ENCODE data around the gene PATJ.
"Not testable (repeated sequence)": the region's sequence is repeated elsewhere in the genome, so short reads cannot be mapped to it uniquely, and the experiment has no call there.

The PATJ gene

GRCh38 chr1:61749574-61749973 is 7.3 kb downstream of the PATJ start:
- no peak for DNase-seq

DNA sequence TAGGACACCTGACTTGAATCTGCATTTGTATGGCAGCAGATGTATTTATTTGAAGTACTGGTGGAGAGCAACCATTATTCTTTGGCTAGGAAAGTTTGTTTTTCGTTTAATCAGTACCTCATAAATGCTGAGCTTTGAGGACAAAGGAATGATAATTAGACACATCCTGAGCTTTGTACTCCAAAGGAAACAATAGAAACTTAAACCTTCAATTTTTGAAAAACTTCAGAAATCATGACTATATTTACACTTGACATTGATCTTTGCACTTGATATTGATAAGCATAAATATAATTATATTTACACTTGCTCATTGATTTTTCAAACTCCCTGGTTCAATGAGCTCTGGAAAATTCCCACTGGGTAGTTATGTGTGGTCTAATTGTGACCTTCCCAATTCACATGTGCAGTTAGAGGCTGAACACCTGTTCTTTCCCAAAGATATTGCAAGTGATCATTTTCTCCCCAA is 10.7 kb downstream of the PATJ start:
- DNase-seq, result no peak

DNA sequence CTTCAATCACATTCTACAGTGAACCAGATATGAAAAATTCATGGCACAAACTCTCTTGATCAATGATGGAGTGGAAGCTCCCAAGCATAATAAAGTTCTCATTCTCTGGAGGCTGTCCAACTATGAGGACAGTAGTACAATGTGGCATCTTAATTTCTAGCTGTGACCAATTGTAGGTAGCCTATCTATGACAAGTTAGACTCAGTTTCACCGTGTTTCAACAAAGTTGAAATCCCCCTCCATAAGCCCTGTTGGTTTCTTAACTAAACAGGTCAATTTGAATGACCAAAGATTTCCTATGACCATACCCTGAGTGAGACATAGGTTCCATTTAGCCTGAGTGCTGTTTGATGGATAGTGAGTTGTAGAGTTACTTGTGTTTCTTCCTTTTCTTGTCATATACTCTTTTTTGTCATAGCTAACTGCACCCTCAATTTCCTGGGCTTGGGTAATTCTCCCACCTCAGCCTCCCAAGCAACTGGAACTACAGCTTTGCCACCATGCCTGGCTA is 11.8 kb downstream of the PATJ start:
- DNase-seq, result no peak

DNA sequence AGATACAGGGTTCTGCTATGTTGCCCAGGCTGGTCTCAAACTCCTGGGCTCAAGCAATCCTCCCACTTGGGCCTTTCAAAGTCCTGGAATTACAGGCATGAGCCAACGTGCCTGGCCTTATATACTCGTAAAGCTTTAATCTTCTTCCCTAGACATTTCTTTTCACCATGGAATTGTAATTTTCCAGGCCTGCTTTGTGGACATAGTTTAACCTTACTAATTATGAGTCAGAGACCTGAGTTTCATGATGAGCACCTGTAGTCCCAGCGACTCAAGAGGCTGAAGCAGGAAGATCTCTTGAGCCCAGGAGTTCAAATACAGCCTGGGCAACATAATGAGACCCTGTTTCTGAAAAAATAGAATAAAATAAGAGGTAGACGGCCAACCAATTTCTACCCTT is 12.3 kb downstream of the PATJ start:
- DNase-seq, result no peak

DNA sequence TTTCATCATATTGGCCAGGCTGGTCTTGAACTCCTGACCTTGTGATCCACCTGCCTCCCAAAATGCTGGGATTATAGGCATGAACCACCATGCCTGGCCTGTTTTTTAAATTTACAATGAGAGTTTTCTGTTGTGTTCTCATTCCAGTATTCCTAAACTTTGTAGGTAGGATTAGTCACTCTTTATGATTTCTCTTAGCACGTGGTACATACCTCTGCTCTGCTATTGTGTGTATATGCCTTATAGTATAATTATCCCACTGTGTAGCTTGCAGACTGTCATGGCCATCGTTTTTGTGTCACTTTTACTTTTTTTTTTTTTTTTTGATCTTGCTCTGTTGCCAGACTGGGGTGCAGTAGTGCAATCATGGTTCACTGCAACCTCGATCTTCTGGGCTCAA is 14.5 kb downstream of the PATJ start:
- no peak for DNase-seq

DNA sequence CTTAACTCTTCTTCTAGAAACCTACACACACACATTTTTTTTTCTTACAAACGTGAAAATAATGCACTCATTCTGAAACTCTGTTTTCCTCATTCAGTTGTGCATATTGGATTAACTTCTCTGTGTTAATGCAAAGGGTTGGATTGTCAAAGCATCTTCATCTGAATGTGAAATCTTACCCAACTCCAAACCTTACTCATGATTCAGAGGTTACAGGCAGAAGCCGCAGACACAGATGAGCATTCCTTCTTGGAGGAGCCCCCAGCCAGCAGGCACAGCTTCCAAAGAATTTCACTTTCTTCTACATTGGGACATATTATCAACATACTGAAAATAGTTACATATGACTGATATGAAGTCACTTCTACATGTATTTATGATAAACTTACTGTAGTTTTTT is 15.7 kb downstream of the PATJ start:
- no peak for DNase-seq

GRCh38 chr1:61770131-61770530 is 27.9 kb downstream of the PATJ start:
- DNase-seq, result no peak

GRCh38 chr1:61776091-61776490 is 33.8 kb downstream of the PATJ start:
- DNase-seq, result no peak

- no peak for DNase-seq
Measured at GRCh38 chr1:61779231-61779630, 37.0 kb downstream of the PATJ start.

- DNase-seq, result no peak
Measured at GRCh38 chr1:61781151-61781550, 38.9 kb downstream of the PATJ start.

DNA sequence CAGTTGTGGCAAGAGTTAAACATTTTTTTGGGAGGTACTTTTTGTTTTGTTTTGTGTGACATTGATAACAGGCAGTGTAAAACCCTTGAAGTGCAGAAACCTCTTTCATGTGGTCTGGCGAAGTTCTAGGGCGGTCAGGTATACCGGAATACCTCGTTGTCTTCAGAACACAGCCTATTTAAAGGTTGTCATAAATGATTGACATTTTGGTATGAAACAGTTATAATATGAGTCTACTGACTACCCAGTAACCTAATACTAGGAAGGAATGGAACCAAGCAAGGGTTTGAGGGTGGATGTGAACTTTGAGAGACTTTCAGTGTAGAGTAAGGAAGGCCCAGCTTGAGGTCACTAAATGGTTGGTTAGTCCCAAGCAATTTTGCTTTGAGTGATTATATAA is 40.5 kb downstream of the PATJ start:
- no peak for DNase-seq

DNA sequence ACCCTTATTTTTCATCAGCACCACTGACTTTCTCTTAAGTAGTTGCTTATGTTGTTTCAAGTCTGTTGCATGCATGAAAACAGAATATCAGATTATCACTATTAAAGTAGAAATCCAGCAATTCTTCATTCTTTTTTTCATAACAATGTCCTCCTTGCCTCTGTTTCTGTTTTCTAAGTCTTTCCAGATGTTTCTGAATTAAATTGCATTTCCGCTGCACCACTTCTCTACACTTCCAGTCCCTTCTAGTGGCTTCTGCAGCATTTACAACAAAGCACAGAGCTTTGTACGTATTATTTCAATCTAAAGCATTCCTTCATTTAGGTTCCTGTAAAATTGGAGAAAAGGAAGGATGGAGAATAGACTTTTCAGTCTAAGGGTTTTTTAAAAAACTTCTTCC is 42.4 kb downstream of the PATJ start:
- DNase-seq, result no peak

DNA sequence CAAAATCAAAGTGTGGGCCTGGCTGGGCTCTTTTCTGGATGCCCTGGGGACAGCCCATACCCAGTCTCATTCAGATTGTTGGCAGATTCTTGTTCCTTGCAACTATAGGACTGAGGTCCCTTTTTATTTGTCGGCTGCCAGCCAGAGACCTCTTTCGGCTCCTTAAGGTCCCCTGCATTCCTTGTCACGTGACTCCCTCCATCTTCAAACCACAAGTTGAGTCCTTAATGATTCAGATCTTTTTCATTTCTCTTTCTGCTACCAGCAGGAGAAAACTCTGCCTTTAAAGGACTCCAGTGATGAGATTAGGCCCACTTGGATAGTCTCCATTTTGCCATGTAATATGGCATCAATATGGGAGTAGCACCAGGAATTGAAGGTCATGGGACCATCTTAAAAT is 48.6 kb downstream of the PATJ start:
- no peak for DNase-seq

DNA sequence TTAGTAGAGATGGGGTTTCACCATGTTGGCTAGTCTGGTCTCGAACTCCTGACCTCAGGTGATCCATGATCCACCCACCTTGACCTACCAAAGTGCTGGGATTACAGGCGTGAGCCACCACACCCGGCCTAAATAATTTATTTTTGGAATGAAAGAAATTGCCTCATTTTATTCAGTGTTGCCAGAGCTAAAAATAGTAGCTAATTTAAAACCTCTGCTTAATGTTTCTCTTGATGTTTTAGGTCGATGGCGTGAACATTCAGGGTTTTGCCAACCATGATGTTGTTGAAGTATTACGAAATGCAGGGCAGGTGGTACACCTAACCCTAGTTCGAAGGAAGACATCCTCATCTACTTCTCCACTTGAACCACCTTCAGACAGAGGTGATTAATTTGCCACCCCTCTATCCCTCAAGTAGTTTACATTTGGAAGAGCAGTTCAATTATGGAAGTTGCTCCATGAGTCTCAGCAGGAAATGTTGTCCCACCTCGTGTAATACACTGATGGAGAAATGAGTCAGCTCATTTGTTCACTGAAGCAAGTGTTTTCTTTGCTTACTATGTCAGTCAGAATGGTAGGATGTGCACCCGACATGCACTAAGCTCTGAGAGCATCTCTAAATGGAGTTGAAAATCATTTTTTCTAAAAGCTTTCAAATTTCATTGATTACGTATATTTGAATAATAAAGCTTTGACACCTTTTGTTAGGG is 54.9 kb downstream of the PATJ start:
- no peak for DNase-seq

DNA sequence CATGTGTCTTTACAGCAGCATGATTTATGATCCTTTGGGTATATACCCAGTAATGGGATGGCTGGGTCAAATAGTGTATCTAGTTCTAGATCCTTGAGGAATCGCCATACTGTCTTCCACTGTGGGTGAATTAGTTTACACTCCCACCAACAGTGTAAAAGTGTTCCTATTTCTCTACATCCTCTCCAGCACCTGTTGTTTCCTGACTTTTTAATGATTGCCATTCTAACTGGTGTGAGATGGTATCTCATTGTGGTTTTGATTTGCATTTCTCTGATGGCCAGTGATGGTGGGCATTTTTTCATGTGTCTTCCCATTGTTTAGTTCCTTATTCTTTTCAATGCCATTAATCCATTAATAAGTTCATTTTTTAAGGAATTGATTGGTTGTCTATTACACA is 58.8 kb downstream of the PATJ start:
- DNase-seq, result not testable (repeated sequence)

DNA sequence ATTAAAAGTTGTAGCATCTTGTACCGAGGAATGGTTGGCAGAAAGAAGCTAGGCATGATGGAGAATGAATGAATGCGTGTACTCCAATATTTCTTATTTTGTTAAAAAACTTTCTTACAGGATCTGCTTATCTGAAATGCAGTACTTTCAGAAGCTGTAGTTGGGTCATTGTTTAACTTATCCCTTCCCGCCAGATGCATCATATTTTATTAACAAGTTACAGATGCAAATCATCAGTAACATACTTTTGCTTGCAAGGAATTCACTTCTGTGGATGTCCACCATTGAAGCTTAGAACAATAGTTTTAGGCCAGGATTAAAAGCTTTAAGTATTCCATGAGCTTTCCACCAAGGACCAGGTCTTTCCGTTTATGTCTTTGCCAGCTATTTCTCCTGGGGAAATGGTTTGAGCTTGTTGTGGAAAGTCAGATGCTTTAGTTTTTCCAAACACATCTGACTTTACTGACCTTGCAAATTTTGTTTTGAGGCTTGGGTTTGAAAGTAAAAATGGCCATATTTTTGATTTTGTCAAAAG is 65.4 kb downstream of the PATJ start:
- DNase-seq, result no peak

DNA sequence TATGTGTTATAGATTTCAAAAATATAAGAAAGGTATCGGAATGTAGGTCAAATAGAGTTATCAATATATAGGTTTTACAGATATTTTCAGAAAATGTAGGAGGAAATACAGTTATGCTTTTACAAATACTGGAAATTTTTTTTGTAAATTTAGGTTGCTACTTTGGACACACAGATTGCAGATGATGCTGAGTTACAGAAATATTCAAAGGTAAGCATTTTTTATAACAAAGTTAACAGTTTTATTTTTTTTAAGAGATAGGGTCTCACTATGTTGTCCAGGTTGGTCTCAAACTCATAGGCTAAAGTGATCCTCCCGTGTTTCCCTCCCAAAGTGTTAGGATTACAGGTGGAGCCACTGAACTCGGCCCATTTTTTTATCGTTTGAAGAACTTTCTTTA is 66.0 kb downstream of the PATJ start:
- DNase-seq, result no peak

GRCh38 chr1:61808968-61809367 is 66.7 kb downstream of the PATJ start:
- no peak for DNase-seq

- no peak for DNase-seq
Measured at GRCh38 chr1:61812916-61813315, 70.6 kb downstream of the PATJ start.

DNA sequence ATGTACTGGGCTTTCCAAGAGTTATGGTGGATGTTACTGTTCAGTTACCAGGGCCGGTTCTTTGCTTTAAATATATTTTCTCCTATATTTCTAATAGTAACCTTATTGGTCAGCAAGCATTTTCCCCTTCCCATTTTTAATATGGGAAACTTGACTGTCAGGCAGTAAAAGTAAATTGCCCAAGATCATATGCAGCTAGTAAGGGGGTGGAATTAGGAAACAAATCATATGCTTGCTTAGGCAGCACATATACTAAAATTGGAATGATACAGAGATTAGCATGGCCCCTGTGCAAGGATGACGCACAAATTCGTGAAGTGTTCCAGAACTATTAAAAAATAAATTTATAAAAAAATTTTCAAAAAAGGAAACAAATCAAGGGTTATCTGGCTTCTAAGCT is 73.9 kb downstream of the PATJ start:
- DNase-seq, result no peak

DNA sequence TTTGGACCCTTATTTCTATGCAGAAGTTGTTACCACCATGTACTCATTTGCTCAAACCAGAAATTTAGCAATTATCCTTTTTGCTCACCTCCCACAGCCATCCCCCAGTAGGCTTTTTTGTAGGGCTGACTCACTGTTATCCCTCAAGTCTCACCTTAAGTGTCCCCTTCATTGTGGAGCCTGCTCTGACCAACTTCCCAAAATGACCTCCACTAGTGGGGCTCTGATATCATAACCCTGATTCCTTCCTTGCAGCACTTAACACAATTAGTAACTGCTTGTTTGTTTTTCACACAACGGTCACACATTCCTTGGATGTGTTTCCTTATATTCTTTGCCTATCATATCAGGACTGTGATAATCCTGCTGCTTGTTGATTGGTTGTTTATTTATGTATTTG is 76.7 kb downstream of the PATJ start:
- DNase-seq, result no peak

GRCh38 chr1:61819421-61819820 is 77.1 kb downstream of the PATJ start:
- DNase-seq, result no peak

DNA sequence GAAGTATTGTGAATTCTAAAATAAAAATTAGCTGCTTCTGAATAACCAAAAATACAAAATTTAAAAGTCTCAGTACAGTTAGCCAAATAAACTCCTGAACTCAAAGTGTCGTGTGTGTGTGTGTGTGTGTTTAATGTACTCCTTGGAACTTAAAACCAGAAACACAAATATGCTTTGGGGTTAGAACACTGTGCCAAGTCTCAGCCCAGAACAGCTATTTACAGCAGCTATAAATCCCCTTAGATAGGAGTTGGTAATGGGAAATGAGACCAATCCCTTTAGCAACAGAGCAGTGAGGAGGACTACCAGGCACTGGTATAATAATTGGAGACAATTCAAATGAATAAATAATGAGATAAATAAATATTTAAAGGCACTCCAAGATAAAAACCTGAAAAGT is 83.1 kb downstream of the PATJ start:
- DNase-seq, result no peak

DNA sequence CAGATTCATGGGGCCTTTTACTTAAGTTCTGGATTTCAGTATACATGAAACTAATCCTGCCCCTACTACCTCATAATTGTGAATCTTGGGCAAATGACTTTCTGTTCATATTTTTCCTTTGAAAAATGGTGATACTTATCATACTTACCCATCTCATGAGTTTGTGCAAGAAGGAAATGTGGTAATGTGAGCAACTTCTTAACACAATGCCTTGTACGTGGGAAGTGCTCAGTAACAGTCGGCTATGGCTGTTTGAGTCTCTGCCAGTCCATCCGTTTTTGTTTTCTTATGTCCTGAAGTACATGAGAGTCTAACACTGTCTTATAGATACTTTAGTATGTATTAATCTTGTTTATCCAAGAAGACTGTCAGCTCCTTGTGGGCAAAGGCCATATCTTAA is 86.5 kb downstream of the PATJ start:
- no peak for DNase-seq

DNA sequence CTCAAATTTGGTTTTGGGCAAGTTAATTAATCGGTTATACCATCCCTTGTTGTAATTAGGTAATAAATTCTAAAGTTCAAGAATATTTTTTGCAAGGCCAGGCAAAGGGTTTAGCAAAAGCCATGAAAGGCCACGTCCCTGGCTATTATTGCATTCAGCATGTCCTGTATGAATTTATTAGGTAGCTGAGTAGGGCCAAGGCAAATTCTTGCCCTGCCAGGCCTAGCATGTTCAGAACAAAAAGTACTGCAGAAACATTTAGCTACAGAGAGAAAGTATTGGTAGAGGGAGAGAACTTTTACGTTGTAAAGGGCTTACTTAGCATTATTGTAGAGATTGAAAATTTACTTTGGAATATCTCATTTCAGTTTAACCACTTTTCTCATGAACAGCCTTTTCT is 94.4 kb downstream of the PATJ start:
- no peak for DNase-seq
